ENCODE measurements around the gene RBFOX2. TPM values are rescaled to one million over a fixed set of nuclear protein-coding genes. Genes with fewer than 3 reads are reported as not detected.

The RBFOX2 gene
- total and polyA plus RNA-seq, 2 experiments from 2014 or later, result 88.8 to 131 TPM

DNA sequence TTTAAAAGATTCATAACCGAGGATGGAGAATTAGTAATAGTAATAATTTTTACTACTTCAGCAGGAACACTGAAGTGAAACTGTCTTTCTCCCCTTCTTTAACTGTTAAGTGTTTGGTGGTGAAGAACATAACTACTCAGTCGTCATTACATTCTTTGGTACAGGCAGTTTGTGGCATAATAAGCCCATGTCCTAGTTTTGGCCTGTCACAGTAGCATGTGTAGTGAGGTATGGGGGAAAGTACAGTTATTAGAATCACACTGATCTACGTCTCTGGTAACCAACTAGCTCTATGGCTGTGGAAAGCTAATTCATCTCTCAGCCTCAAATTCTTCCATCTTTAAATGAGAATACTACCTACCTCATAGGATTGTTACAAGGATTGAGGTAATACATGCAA is 71.8 kb downstream of the RBFOX2 start (continued):
- TF ChIP-seq, protein P1, sequence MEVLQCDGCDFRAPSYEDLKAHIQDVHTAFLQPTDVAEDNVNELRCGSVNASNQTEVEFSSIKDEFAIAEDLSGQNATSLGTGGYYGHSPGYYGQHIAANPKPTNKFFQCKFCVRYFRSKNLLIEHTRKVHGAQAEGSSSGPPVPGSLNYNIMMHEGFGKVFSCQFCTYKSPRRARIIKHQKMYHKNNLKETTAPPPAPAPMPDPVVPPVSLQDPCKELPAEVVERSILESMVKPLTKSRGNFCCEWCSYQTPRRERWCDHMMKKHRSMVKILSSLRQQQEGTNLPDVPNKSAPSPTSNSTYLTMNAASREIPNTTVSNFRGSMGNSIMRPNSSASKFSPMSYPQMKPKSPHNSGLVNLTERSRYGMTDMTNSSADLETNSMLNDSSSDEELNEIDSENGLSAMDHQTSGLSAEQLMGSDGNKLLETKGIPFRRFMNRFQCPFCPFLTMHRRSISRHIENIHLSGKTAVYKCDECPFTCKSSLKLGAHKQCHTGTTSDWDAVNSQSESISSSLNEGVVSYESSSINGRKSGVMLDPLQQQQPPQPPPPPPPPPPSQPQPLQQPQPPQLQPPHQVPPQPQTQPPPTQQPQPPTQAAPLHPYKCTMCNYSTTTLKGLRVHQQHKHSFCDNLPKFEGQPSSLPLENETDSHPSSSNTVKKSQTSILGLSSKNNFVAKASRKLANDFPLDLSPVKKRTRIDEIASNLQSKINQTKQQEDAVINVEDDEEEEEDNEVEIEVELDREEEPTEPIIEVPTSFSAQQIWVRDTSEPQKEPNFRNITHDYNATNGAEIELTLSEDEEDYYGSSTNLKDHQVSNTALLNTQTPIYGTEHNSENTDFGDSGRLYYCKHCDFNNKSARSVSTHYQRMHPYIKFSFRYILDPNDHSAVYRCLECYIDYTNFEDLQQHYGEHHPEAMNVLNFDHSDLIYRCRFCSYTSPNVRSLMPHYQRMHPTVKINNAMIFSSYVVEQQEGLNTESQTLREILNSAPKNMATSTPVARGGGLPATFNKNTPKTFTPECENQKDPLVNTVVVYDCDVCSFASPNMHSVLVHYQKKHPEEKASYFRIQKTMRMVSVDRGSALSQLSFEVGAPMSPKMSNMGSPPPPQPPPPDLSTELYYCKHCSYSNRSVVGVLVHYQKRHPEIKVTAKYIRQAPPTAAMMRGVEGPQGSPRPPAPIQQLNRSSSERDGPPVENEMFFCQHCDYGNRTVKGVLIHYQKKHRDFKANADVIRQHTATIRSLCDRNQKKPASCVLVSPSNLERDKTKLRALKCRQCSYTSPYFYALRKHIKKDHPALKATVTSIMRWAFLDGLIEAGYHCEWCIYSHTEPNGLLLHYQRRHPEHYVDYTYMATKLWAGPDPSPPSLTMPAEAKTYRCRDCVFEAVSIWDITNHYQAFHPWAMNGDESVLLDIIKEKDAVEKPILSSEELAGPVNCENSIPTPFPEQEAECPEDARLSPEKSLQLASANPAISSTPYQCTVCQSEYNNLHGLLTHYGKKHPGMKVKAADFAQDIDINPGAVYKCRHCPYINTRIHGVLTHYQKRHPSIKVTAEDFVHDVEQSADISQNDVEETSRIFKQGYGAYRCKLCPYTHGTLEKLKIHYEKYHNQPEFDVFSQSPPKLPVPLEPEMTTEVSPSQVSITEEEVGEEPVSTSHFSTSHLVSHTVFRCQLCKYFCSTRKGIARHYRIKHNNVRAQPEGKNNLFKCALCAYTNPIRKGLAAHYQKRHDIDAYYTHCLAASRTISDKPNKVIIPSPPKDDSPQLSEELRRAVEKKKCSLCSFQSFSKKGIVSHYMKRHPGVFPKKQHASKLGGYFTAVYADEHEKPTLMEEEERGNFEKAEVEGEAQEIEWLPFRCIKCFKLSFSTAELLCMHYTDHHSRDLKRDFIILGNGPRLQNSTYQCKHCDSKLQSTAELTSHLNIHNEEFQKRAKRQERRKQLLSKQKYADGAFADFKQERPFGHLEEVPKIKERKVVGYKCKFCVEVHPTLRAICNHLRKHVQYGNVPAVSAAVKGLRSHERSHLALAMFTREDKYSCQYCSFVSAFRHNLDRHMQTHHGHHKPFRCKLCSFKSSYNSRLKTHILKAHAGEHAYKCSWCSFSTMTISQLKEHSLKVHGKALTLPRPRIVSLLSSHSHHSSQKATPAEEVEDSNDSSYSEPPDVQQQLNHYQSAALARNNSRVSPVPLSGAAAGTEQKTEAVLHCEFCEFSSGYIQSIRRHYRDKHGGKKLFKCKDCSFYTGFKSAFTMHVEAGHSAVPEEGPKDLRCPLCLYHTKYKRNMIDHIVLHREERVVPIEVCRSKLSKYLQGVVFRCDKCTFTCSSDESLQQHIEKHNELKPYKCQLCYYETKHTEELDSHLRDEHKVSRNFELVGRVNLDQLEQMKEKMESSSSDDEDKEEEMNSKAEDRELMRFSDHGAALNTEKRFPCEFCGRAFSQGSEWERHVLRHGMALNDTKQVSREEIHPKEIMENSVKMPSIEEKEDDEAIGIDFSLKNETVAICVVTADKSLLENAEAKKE (CRISPR knock-in tag; IDR thresholded peaks at IDR 0.05), result no peak
- TF ChIP-seq EZH2 (IDR thresholded peaks at IDR 0.05; ENCODE audit: low read depth, unreplicated experiment) (no peak), EZH2phosphoT487 (IDR thresholded peaks at IDR 0.05; ENCODE audit: unreplicated experiment) (no peak), POLR2AphosphoS5 (IDR thresholded peaks at IDR 0.05; ENCODE audit: low read depth) (no peak), STAT1 (IDR thresholded peaks at IDR 0.05; ENCODE audit: unreplicated experiment) (no peak), ZNF331 (CRISPR knock-in tag; IDR thresholded peaks at IDR 0.05; ENCODE audit: low read depth) (no peak), JUNB (IDR thresholded peaks at IDR 0.05; ENCODE audit: unreplicated experiment) (no peak), ZNF114 (CRISPR knock-in tag; IDR thresholded peaks at IDR 0.05) (no peak)
- TF ChIP-seq, protein P2, sequence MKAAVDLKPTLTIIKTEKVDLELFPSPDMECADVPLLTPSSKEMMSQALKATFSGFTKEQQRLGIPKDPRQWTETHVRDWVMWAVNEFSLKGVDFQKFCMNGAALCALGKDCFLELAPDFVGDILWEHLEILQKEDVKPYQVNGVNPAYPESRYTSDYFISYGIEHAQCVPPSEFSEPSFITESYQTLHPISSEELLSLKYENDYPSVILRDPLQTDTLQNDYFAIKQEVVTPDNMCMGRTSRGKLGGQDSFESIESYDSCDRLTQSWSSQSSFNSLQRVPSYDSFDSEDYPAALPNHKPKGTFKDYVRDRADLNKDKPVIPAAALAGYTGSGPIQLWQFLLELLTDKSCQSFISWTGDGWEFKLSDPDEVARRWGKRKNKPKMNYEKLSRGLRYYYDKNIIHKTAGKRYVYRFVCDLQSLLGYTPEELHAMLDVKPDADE (IDR thresholded peaks at IDR 0.05), result no peak
- TF ChIP-seq, protein P3, sequence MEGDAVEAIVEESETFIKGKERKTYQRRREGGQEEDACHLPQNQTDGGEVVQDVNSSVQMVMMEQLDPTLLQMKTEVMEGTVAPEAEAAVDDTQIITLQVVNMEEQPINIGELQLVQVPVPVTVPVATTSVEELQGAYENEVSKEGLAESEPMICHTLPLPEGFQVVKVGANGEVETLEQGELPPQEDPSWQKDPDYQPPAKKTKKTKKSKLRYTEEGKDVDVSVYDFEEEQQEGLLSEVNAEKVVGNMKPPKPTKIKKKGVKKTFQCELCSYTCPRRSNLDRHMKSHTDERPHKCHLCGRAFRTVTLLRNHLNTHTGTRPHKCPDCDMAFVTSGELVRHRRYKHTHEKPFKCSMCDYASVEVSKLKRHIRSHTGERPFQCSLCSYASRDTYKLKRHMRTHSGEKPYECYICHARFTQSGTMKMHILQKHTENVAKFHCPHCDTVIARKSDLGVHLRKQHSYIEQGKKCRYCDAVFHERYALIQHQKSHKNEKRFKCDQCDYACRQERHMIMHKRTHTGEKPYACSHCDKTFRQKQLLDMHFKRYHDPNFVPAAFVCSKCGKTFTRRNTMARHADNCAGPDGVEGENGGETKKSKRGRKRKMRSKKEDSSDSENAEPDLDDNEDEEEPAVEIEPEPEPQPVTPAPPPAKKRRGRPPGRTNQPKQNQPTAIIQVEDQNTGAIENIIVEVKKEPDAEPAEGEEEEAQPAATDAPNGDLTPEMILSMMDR (conservative IDR thresholded peaks at IDR 0.05; ENCODE audit: low read depth in 2 of 2), result no peak

Data from GM23338 (cell line).